Activated B cell treated with CpG ODN at 0.5 μM for 24 hours (primary cell): ENCODE results near the gene INHBC. TPM values are rescaled to one million over a fixed set of nuclear protein-coding genes. Genes with fewer than 3 reads are reported as not detected.
"Not testable (repeated sequence)": the region's sequence is repeated elsewhere in the genome, so short reads cannot be mapped to it uniquely, and the experiment has no call there.

Experiments used
- ATAC-seq: fragments of 200-7000 bp; cut with Tn5 transposase; one replicate; pipeline ENCODE4 v1.10.0; 2021; ENCODE audit warnings: low read depth, mild to moderate bottlenecking, moderate library complexity
- CTCF ChIA-PET: fragments of 350-600 bp; sonication (Branson Sonifier 250); formaldehyde crosslinking; loops from one replicate; lab custom pipeline; 2021; ENCODE audit warnings: antibody characterized with exemption; lab: Charles Lee
- POLR2A ChIA-PET: fragments of 350-600 bp; sonication (Branson Sonifier 250); formaldehyde crosslinking; loops from one replicate; lab custom pipeline; 2021; ENCODE audit warnings: antibody characterized with exemption; lab: Charles Lee
- DNase-seq: peaks from one replicate; pipeline ENCODE4 v3.0.0; 2022
- H3K27ac Mint-ChIP-seq: one replicate; pipeline ENCODE4 v1.8.0; 2020; ENCODE audit warnings: mixed read lengths
- H3K27me3 Mint-ChIP-seq: one replicate; pipeline ENCODE4 v1.8.0; 2021; ENCODE audit warnings: mixed read lengths
- H3K36me3 Mint-ChIP-seq: one replicate; pipeline ENCODE4 v1.8.0; 2021; ENCODE audit warnings: low read depth, mixed read lengths
- H3K4me1 Mint-ChIP-seq: one replicate; pipeline ENCODE4 v1.8.0; 2021; ENCODE audit warnings: mixed read lengths
- H3K4me3 Mint-ChIP-seq: one replicate; pipeline ENCODE4 v1.8.0; 2020; ENCODE audit warnings: mild to moderate bottlenecking, mixed read lengths
- H3K9me3 Mint-ChIP-seq: one replicate; pipeline ENCODE4 v1.8.0; 2020; ENCODE audit warnings: mixed read lengths
- CTCF ChIP-seq: fragments of 200-600 bp; IDR thresholded peaks from one replicate; pipeline ENCODE4 v1.8.0; 2022; ENCODE audit warnings: antibody characterized with exemption, mild to moderate bottlenecking
- intact Hi-C: fragments of 100-400 bp; cut with micrococcal nuclease; formaldehyde crosslinking; loops from one replicate; pipeline ENCODE4 v1.15.1; 2024
- total RNA-seq: library from RNA; stranded (reverse); gene quantifications from 2 replicates; pipeline ENCODE4 v1.2.3, GENCODE V29; 2022

INHBC gene
- total RNA-seq, 1 donor from 2014 or later, result not detected

GRCh38 chr12:57441846-57442427 is 7.4 kb downstream of the INHBC start:
- no peaks in the 10 kb centered on the region for H3K36me3 Mint-ChIP-seq
- ChIA-PET CTCF (no interaction called here), POLR2A (no interaction called here)
- H3K9me3 Mint-ChIP-seq, result peaks cover 5% of the 10 kb centered on the region
- peaks cover 5% of the 10 kb centered on the region for H3K4me1 Mint-ChIP-seq
- TF ChIP-seq CTCF, result no peak
- DNase-seq (no peak), ATAC-seq (no peak)
- peaks cover 3% of the 10 kb centered on the region for H3K27me3 Mint-ChIP-seq
- H3K4me3 Mint-ChIP-seq, result no peak overlapping the region
- intact Hi-C loops, result no loop called here
- H3K27ac Mint-ChIP-seq, result no peak overlapping the region

DNA sequence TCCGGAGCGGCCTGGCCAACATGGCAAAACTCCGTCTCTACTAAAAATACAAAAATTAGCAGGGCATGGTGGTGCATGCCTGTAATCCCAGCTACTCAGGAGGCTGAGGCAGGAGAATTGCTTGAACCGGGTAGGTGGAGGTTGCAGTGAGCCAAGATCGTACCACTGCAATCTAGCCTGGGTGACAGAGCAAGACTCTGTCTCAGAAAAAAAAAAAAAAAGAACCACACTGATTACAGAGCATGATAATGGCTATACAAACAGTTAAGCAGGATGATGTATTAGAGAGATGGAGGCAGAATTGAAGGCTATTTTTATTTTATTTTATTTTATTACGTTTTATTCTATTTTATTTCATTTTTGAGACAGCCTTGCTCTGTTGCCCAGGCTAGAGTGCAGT is 9.8 kb downstream of the INHBC start:
- not testable (repeated sequence) for H3K27me3 Mint-ChIP-seq, H3K27ac Mint-ChIP-seq

DNA sequence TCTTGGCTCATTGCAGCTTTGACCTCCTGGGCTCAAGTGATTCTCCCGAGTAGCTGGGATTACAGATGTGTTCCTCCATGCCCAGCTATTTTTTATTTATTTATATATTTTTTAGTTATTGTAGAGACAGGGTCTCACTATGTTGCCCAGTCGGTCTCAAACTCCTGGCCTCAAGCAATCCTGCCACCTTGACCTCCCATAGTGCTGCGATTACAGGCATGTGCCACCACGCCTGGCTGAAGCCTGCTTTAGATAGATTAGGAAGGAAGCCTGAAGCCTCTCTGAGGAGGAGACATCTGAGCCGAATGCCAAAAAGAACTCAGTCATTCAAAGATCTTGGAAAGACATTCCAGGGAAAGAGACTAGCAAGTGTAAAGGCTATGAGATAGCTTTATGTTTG is 10.2 kb downstream of the INHBC start:
- TF ChIP-seq CTCF, result no peak
- peaks cover 5% of the 10 kb centered on the region for H3K9me3 Mint-ChIP-seq
- CTCF ChIA-PET, result interaction anchor here (0.7 kb wide), 1 partner anchor 180 kb away, joined by 4 read pairs; no protein-coding TSS in a partner anchor
- DNase-seq, result no peak
- POLR2A ChIA-PET, result no interaction called here
- H3K27ac Mint-ChIP-seq, result no peak overlapping the region
- no peak overlapping the region for H3K4me3 Mint-ChIP-seq
- H3K4me1 Mint-ChIP-seq, result peaks cover 5% of the 10 kb centered on the region
- H3K36me3 Mint-ChIP-seq, result no peaks in the 10 kb centered on the region
- no peak for ATAC-seq
- intact Hi-C loops, result no loop called here
- H3K27me3 Mint-ChIP-seq, result peaks cover 3% of the 10 kb centered on the region

More for the DNA sequence above, 9.8 kb downstream of the INHBC start:
- ATAC-seq, DNase-seq, H3K4me1 Mint-ChIP-seq, H3K4me3 Mint-ChIP-seq, H3K9me3 Mint-ChIP-seq, H3K36me3 Mint-ChIP-seq, intact Hi-C loops: not testable (repeated sequence)
- CTCF ChIA-PET, result interaction anchor here (0.7 kb wide), 1 partner anchor 179 kb away, joined by 4 read pairs; no protein-coding TSS in a partner anchor
- POLR2A ChIA-PET, result interaction anchor here (0.6 kb wide), 1 partner anchor 231 kb away, joined by 3 read pairs; no protein-coding TSS in a partner anchor

- Mint-ChIP-seq H3K27me3 (no peaks in the 10 kb centered on the region), H3K27ac (no peak overlapping the region), H3K36me3 (no peaks in the 10 kb centered on the region), H3K4me1 (peaks cover 5% of the 10 kb centered on the region), H3K9me3 (peaks cover 3% of the 10 kb centered on the region), H3K4me3 (no peak overlapping the region)
- ChIA-PET POLR2A (interaction anchor here (0.6 kb wide), 1 partner anchor 182 kb away, joined by 14 read pairs; no protein-coding TSS in a partner anchor), CTCF (no interaction called here)
- DNase-seq (no peak), ATAC-seq (no peak)
- intact Hi-C loops, result no loop called here
- TF ChIP-seq CTCF, result no peak
These were observed 11.8 kb downstream of the INHBC start for GRCh38 chr12:57446292-57446960.

DNA sequence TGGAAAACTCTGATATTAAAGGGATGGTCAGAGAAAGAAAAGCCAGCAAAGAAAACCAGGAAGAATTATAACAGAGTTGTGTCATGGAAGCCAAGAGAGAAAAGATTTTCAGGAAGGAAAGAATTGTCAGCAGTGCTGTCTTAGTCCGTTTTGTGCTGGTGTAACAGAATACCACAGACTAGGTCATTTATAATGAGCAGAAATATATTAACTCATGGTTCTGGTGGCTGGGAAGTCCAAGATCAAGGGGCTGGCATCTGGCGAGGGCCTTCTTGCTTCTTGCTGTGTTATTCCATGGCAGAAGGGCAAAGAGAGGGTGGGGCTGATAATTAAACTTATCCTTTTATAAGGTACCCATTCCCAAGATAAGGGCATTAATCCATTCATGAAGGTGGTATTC is 14.1 kb downstream of the INHBC start:
- no peak for TF ChIP-seq CTCF
- POLR2A ChIA-PET, result no interaction called here
- no peak for ATAC-seq
- CTCF ChIA-PET, result no interaction called here
- Mint-ChIP-seq H3K4me3 (no peak overlapping the region), H3K4me1 (peaks cover 5% of the 10 kb centered on the region), H3K27me3 (no peaks in the 10 kb centered on the region), H3K36me3 (no peaks in the 10 kb centered on the region), H3K9me3 (no peaks in the 10 kb centered on the region), H3K27ac (no peak overlapping the region)
- DNase-seq, result no peak
- intact Hi-C loops, result no loop called here
